Activated CD4-positive, alpha-beta T cell treated with anti-CD3 and anti-CD28 coated beads, Interleukin-2, amount 50 U/mL, for 16 hours (primary cell): Measurements from ENCODE around the gene SPNS2.

Experiments used
- DNase-seq: peaks from one replicate; pipeline ENCODE4 v3.0.0-alpha.2; 2020

Gene SPNS2

DNA sequence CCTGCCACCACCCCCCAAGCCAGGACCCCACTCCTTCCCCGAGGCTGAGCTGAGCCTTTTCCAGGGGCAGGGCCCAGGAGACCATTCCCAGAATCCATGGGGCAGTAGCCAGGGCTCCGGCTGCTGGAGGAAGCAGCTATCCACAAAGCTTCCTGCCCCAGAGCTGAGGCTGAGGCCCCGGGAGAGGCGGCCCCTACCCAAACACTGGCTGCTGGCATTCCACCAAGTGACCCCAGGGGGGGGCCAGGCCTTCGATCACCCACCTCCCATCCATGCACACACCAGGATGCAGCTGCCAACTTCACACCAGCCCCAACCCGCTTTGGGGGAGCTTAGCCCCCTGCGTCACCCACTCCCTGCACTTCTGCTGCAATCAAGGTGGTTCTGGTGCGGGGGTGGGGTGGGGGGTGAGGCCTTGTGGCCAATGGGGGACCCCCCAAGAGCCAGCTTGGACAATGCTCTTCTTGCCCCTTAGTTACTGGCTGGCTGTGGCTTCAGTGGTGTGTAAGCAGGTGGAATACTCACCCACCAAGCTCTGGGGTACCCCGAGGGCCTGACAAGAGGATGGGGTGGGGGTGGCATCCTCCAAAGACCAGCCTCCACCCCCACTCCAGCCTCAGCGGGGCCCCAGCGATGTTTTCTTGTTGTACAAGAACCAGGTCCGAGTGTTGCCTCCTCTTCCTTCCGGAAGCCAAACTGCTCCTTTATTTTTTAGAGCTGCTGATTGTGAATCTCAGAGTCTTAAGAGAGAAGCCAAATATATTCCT lies 39.7 kb downstream of the SPNS2 start:
- DNase-seq, result no peak

- no peak for DNase-seq
Observed at GRCh38 chr17:4539025-4539424, 40.3 kb downstream of the SPNS2 start.

GRCh38 chr17:4539576-4540223 lies 41.0 kb downstream of the SPNS2 start:
- DNase-seq, result no peak

GRCh38 chr17:4540224-4540651 lies 41.6 kb downstream of the SPNS2 start:
- DNase-seq, result no peak

- no peak for DNase-seq
Observed at GRCh38 chr17:4540687-4541327, 42.1 kb downstream of the SPNS2 start.

DNA sequence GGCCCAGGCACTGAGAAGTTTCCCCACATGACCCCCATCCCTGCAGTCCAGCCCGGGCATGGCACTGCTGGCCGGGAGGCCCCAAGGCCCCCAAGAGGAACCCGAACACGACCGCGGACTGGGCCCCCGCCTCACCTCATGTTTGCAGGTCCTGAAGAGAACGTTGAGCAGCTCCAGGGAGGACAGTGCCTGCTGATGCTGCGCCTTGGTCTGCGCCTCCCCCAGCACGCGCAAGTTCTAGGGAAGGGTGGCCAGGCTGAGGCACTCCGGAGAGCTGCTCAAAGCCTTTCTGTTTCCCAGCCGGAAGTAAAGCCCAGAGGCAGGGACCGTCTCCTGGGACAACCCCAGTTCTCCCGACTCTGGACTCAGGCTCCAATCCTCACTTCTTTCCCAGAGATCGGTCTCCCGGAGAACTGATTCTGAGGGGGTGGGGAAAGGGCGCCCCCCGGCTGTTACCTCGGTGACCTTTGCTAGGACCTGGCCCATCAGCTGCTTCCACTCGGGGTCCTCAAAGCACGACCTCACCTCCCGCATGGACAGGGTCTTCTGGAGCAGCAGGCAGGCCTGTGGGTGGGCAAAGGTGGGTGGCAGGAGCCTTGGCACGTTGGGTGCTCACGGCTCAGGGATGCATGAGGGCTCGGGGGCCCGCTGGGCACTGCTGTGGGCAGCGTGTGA lies 42.8 kb downstream of the SPNS2 start:
- DNase-seq, result no peak

GRCh38 chr17:4542003-4542725 lies 43.5 kb downstream of the SPNS2 start:
- no peak for DNase-seq

- DNase-seq, result no peak
Observed at GRCh38 chr17:4542726-4543191, 44.1 kb downstream of the SPNS2 start.

GRCh38 chr17:4543557-4544026 lies 44.9 kb downstream of the SPNS2 start:
- DNase-seq, result no peak

- no peak for DNase-seq
Observed at GRCh38 chr17:4544135-4544950, 45.7 kb downstream of the SPNS2 start.

- DNase-seq, result no peak
Observed at GRCh38 chr17:4544951-4545216, 46.2 kb downstream of the SPNS2 start.

- DNase-seq, result no peak
Observed at GRCh38 chr17:4545217-4545951, 46.7 kb downstream of the SPNS2 start.

DNA sequence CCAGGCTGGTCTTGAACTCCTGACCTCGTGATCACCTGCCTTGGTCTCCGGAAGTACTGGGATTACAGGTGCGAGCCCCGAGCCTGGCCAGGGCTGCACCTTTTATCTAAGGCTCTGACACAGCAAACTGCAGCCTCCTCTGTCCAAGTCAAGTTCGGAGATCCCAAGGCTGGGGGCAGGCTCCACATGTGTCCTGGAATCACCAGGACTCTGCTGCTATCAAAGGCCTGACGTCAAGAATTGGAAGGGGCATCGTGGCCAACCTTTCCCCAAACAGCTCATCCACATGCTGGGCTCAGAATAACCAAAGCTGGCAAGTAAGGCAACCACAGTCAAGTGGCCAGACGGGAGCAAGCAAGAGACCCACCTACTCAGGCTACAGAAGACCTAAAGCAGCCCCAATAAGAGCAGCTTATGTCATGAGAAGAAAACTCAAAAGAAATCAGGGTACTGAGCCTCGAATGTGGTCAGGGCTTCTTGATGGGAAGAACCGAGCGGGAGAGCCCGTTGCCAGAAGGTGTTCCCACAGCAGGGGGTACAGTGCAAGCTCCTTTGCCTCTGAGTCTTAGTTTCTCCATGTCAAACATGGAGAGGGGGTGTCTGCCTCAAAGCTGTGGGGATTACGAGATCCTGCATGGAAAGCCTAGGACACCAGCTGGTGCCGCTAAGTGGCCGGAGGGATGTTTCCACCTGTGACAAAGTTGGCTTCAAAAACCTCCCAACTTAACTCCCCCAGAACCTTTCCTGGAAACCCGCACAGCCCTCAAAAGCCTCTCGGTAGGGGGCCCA lies 48.6 kb downstream of the SPNS2 start:
- no peak for DNase-seq

- DNase-seq, result no peak
Observed at GRCh38 chr17:4548061-4548461, 49.4 kb downstream of the SPNS2 start.

DNA sequence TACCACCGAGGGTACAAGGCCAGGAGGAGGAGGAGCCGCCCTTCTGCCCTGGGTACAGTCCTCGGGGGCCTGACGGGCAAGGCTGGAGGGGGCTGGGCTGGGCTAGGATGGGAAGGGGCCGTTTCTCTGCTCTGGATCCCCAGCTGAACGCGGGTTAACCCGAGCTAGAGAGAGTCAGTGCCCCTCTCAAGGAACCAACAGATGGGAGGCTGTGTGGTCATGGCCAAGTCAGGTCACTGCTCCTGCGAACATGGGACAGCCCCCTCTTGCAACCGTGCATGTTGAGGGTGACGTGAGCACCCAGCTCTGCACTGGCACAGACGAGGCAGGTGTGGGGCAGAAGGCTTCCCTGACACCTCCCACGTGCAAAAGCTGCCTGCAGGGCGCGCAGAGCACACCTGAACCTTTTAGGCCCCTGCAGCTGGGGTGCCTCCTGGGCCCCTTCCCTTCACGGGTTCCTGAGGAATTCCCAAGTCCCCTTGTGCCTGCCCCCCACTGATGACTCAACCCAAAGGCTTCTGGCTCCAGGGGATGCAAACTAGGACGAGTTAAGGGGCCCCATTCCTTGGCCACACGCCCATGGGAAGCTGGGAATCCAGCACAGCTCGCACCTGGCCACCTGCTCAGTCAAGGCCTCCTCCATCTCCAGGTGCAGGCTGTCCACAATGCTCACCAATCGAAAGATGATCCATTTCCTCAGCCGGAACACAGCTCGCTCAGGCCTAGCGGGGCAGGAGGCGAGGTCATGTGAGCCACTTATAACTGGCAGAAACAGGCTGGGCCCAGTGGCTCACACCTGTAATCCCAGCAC lies 50.2 kb downstream of the SPNS2 start:
- no peak for DNase-seq

DNA sequence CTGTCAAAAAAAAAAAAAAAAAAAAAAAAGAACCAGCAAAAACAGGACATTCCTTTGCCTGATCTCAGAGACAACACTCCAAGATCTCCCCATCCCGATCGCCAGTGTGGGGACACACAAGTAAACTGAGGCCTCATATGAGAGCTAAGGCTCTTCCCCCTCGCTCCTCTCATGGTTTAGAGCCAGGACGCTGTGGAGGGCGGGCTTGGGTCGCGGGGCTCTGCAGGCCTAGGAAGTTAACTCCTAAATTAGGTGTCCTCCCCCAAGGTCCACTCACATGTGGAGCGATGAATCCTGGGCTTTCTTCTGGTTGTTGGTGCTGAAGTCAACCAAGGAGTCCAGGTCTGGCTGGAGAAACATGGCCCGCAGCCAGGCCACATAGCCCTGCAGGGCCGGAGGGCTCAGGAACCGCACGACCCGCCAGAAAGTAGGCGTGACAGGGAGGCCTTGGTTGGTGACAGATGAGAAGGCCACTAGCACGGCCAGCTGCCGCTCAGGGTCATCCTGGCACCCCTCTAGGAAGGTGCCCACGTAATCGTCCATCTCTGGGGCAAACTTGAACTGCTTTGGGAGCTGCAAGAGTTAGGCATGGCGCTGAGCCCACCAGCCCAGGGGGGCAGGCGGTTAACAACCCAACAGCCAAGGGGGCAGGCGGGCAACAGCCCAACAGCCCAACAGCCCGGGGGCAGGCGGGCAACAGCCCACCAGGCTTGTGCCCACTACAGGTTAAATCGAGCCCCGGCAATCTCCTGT lies 51.3 kb downstream of the SPNS2 start:
- DNase-seq, result no peak

DNA sequence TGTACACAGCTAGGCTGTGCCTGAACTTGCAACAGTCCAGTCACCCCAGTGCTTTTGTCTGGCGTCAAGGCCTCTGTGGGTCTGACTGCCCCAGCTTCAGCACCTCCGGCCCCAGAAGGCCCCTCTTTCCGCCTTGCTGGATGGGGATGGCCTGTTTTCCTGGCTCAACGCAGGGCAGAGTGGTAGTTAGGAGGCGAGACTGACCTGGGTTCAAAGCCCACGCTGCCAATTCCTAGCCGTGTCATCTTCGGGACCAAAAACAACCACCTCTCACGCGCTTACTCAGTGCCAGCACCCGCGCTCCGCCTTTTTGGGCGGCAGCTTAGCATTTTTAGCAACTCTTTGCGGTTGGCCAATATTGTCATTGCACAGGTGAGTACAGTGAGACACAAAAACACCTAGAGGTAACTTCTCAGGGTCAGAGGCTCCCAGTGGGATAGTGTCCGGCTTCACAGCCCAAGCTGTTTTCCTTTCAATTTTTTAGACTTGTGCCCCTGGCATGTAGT lies 51.9 kb downstream of the SPNS2 start:
- DNase-seq, result no peak

DNA sequence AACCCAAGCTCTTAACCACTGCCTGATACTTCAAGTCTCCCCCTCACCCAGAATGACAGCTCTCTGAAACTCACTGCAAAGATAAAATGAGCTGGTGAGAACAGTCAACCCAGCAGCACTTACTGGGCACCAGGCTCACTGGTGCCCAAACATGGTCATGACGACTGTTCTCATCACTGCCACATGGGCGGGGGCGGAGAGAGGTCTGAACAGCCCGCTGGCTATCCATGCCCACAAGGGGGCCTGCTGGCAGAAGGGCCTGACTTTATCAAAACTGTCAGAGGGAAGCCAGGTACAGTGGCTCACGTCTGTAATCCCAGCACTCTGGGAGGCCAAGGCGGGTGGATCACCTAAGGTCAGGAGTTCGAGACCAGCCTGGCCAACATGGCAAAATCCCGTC lies 52.5 kb downstream of the SPNS2 start:
- peak; percentile 21 for DNase-seq
